Esophagus squamous epithelium (tissue), 4 donors: ENCODE measurements around the gene CLCA4.

ENCODE experiments used
- CTCF ChIP-seq, 6 experiments: fragments of 450-650 bp in 4 of 6; fragments of 200-600 bp in 2 of 6; sonication (generic) in 2 of 6; IDR thresholded peaks; one replicate each; pipeline ENCODE4 v1.5.1; 2016 to 2019; ENCODE audit warnings: antibody characterized with exemption in 6 of 6, mild to moderate bottlenecking in 4 of 6, moderate library complexity in 4 of 6
- POLR2A ChIP-seq, 4 donors: fragments of 450-650 bp; IDR thresholded peaks; one replicate each; pipeline ENCODE4 v1.6.1; 2017; ENCODE audit warnings: antibody characterized with exemption in 4 of 4, mild to moderate bottlenecking in 4 of 4, moderate library complexity in 3 of 4

- TF ChIP-seq CTCF (IDR thresholded peaks at IDR 0.05) (no peak), POLR2A (IDR thresholded peaks at IDR 0.05) (no peak)
Observed at GRCh38 chr1:86517336-86517735, 29.5 kb upstream of the CLCA4 start.
